Epithelial cell of proximal tubule (primary cell): ENCODE results near the gene IGF1R. TPM values are rescaled to one million over a fixed set of nuclear protein-coding genes. Genes with fewer than 3 reads are reported as not detected.

Experiments used
- DNase-seq: peaks from one replicate; pipeline ENCODE4 v3.0.0-alpha.2; 2011; ENCODE audit warnings: low read depth
- H3K4me3 ChIP-seq: 2 replicates; pipeline ENCODE4 v1.5.1; 2011; ENCODE audit warnings: low read depth, mild to moderate bottlenecking, low read length
- total RNA-seq: library from RNA; depleted of rRNA; stranded (reverse); fragments of >200 nt; gene quantifications from 2 replicates; pipeline ENCODE4 v1.2.3, GENCODE V29; 2015
- TF ChIP-seq, protein P1 (sequence below): conservative IDR thresholded peaks from 2 replicates; pipeline ENCODE4 v1.5.1; 2012; ENCODE audit warnings: low read depth, mild to moderate bottlenecking, low read length

IGF1R gene
- total RNA-seq, 1 donor from 2014 or later, result 14.5 TPM

DNA sequence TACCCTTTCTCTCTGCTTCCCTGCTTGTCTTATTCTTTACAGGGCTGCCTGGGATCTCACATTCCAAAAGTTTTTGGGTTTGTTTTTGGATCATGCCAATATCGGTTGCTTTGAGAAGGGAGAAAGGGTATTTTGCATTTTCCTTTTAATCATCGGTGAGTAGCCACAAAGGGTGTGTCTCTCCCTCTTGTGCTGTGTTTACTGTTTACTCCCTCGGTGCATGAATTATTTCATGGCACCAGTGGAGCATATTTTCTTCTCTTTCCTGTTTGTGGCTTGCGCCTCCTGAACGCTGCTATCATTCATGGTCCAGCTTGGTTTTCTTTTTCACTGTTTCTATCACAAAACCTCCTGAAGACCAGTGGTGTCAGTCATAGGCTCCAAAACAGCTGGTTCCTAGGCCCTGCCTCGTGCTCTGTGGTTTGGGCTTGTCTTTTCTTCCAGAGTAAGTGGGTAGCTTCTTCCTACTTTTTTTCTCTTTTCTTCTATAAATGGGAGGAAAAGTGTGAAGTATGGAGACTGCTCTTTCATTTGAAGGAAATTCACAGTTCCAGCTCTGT, 54.9 kb downstream of the IGF1R start:
- TF ChIP-seq, protein P1, sequence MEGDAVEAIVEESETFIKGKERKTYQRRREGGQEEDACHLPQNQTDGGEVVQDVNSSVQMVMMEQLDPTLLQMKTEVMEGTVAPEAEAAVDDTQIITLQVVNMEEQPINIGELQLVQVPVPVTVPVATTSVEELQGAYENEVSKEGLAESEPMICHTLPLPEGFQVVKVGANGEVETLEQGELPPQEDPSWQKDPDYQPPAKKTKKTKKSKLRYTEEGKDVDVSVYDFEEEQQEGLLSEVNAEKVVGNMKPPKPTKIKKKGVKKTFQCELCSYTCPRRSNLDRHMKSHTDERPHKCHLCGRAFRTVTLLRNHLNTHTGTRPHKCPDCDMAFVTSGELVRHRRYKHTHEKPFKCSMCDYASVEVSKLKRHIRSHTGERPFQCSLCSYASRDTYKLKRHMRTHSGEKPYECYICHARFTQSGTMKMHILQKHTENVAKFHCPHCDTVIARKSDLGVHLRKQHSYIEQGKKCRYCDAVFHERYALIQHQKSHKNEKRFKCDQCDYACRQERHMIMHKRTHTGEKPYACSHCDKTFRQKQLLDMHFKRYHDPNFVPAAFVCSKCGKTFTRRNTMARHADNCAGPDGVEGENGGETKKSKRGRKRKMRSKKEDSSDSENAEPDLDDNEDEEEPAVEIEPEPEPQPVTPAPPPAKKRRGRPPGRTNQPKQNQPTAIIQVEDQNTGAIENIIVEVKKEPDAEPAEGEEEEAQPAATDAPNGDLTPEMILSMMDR, result no peak
- no peak overlapping the region for H3K4me3 ChIP-seq
- DNase-seq, result no peak

DNA sequence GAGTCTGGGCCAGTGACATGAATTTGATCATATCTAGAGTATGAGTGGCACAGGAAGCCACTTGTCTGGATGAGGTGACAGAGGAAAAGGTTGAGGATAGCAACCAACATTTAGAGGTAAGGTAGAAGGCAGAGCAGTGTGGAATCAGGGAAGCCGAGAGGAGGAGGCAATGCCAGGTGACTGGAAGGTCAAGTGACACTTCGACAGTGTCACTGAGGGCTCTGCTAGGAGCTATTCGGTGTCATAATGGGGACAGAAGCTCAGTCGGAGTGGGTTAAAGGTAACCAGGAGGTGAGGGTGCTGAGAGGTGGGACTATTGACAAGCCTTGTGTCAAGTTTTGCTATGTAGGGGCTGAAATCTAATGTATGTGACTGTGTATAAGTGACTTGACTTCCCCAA, 56.7 kb downstream of the IGF1R start:
- TF ChIP-seq, protein P1, result no peak
- no peak for DNase-seq
- H3K4me3 ChIP-seq, result no peak overlapping the region

GRCh38 chr15:98706387-98706786, 58.0 kb downstream of the IGF1R start:
- no peak for DNase-seq
- no peak overlapping the region for H3K4me3 ChIP-seq
- TF ChIP-seq, protein P1, result no peak

- DNase-seq, result no peak
- no peak overlapping the region for H3K4me3 ChIP-seq
These were observed 58.6 kb downstream of the IGF1R start for GRCh38 chr15:98706986-98707385.

DNA sequence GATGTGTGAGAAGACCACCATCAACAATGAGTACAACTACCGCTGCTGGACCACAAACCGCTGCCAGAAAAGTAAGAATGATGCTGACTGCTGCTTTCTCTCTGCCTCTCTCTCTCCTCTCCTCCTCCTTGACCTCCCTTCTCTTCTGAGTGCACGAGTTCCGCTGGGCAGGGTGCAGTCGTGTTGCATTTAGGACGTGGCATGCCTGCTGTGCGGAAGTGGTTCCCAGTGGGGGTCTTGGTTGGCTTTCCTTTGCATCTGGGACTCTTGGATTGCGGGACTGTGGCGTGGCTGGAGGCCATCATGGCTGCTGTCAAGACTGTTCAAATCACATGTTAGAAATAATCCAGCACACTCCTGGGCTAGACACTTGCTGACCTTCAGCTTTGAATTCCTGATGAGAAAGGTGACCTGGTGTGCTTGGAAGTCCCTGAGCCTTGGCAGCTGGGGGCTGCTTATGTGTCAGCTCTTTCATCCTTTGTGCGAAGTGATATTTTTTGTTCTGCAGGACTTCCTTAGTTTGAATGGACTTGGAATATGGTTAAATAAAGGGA, 59.8 kb downstream of the IGF1R start:
- H3K4me3 ChIP-seq, result no peak overlapping the region
- TF ChIP-seq, protein P1, result no peak
- DNase-seq, result no peak

More at GRCh38 chr15:98706986-98707385, 58.6 kb downstream of the IGF1R start:
- TF ChIP-seq, protein P1, result no peak

GRCh38 chr15:98711810-98712209, 63.5 kb downstream of the IGF1R start:
- TF ChIP-seq, protein P1, result no peak
- no peak for DNase-seq

More at GRCh38 chr15:98711810-98712209, 63.5 kb downstream of the IGF1R start:
- no peak overlapping the region for H3K4me3 ChIP-seq
